ENCODE measurements around the gene ING3.
A peak's percentile ranks its signal among the peaks of the same experiment; 100 is the strongest.

The ING3 gene, protein sequence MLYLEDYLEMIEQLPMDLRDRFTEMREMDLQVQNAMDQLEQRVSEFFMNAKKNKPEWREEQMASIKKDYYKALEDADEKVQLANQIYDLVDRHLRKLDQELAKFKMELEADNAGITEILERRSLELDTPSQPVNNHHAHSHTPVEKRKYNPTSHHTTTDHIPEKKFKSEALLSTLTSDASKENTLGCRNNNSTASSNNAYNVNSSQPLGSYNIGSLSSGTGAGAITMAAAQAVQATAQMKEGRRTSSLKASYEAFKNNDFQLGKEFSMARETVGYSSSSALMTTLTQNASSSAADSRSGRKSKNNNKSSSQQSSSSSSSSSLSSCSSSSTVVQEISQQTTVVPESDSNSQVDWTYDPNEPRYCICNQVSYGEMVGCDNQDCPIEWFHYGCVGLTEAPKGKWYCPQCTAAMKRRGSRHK

DNA sequence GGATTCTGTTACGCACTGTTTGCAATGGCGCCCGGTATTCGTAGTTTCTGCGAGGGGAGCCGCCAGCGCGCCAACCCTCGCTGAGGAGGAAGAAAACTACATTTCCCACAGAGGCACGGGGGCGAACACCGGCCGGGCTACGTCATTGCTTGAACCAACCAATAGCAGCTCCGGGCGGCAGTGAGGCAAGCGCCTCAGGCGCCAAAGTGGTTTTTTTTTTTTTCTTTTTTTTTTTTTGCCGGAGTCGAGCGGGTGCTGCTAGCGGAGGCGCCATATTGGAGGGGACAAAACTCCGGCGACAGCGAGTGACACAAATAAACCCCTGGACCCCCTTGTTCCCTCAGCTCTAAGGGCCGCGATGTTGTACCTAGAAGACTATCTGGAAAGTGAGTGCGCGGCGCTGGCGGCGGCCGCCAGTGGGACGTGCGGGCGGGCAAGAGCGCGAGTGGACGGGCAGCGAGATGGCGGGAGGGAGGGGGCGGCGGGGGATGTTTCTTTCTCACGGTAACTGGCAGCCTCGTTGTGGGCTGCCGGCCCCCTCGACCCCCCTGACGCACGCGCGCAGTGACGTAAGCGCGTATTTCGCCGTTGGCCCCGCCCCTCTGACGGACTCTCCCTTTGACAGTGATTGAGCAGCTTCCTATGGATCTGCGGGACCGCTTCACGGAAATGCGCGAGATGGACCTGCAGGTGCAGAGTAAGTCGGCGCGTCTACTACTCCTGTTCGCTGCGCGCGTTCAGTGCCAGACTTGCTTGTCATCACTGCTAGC lies at the start of gene ING3:
Gene ING3, plus strand, starts transcription at position 239 of the 770 bp plus-strand sequence. Its CDS starts 120 bp downstream, at position 359.
- DNase-seq (ENCODE audit: low read depth in 2 of 2): peak; percentile 92 to 94

- no peak for DNase-seq (ENCODE audit: low read depth in 2 of 2)
Measured at GRCh38 chr7:120915314-120916105, 35.1 kb upstream of the ING3 start.

DNA sequence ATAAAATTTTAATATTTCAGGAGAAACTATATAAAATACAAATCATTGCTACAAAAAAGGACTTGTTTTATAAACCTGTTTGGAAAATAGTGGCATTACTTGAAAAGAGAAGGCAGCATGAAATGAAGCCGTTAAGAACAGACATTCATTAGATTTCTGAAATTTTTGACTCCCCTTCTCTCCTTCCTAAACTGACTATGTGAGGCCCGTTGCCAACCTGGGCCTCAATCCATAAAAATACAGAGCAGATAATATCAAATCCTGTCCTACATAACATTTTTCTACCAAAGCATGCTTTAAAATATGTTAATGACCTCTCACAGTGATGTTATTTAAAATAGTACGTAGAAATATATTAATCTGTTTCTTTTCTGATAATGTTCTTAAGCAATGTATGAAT lies 34.5 kb upstream of the ING3 start:
- DNase-seq (ENCODE audit: low read depth in 2 of 2): no peak

- DNase-seq (ENCODE audit: low read depth in 2 of 2): no peak
Measured at GRCh38 chr7:120916538-120916937, 34.0 kb upstream of the ING3 start.

DNA sequence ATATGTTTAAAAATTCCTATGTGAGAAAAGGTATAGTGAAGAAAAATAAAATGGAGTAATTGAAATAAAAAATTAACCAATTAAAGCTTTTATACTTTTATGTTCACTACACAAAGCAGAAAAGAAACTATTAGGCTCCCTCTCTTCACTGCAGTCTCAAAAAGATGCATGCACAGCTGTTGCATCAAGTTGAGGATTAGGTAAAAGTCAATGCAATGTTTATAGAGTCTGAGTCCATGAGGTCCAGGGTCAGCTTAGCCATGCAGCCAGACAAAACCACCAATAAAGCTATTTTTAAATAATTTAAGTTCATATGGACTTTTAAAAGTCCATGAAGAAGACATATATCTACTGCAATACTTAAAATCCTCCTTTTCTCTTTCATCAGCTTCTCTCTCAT lies 31.1 kb upstream of the ING3 start:
- no peak for DNase-seq (ENCODE audit: low read depth in 2 of 2)

DNA sequence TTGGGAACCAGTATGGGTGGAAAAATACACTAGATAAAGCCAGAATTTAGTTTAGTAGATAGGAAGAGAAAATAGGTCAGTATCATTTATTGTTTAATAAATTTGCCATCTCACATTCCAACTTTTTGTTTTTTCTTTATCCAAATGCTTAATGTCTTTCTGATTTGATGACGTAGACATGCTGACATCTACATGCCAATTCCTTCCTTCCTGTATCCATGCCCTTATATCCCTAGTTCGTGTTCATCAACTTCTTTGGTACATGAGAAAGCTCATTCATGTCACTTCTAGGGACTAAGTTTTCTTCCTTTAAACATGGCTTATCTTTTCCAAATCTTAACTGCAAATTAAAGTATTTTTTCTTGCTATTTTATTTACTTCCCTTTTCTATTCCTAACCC lies 30.5 kb upstream of the ING3 start:
- DNase-seq (ENCODE audit: low read depth in 2 of 2): no peak

GRCh38 chr7:120920591-120921274 lies 29.8 kb upstream of the ING3 start:
- no peak for DNase-seq (ENCODE audit: low read depth in 2 of 2)

- no peak for DNase-seq (ENCODE audit: low read depth in 2 of 2)
Measured at GRCh38 chr7:120924837-120925236, 25.7 kb upstream of the ING3 start.

- DNase-seq (ENCODE audit: low read depth in 2 of 2): no peak
Measured at GRCh38 chr7:120925392-120925791, 25.2 kb upstream of the ING3 start.

GRCh38 chr7:120926943-120927346 lies 23.6 kb upstream of the ING3 start:
- DNase-seq (ENCODE audit: low read depth in 2 of 2): no peak

DNA sequence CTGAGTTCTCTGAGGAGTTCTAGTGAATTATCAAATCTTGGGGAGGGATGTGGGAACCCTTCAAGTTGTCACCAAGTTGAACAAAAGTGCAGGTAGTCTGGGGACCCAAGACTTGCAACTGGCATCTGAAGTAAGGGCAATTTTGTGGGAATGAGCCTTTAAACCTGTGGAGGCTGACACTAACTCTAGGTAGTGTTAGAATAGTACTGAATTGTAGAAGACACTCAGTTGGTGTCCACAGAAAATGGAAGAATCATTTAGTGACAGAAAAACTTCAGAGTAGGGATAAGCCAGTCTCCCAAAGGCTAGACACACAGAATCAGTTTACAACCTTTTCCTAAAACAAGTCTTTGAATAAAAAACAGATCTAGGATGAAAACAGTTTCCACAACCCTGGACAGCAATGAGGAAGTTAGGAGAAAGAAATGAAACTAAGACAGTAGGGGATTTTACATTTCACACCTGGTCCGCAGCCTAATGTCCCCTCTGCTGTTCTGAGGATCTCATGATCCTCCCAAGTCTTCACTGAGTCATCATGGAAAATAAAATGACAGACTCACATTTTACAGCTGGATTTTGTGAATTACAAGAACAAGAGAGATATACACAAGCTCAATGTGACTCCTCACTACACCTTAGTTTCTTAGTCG lies 23.0 kb upstream of the ING3 start:
- no peak for DNase-seq (ENCODE audit: low read depth in 2 of 2)

DNA sequence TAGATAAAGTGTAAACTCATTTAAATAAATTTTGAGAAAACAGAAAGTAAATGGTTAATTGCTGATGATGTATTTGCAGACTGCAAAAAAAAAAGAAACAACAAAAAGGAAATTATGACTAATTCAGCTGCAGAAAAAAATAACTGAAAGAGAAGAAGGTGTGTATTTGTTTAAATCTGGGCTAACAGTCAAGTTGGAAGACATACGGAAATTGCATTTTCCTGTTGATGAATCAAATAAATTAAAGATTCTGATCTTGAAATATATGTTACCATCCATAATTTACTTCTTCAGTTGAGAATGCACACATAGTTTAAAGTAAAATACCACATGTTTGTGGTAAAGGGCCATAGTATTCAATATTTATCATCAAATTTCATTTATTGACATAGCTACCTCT lies 19.3 kb upstream of the ING3 start:
- DNase-seq (ENCODE audit: low read depth in 2 of 2): no peak

GRCh38 chr7:120933475-120933874 lies 17.1 kb upstream of the ING3 start:
- DNase-seq (ENCODE audit: low read depth in 2 of 2): no peak

DNA sequence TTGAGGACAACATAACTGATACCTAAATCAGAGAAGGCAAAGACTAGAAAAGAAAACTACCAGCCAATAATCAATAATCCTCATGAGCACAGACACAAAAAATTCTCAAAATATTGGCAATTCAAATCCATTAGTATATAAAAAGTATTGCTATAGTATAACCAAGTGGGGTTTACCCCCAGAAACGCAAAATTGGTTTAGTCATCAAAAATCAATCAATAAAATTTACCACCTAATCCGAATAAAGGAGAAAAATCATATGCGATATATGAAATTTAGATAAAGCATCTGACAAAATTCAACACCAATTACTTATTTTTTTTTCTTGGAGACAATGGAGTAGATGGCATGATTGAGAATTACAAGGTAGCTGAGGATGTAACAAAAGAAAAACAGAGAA lies 11.2 kb upstream of the ING3 start:
- no peak for DNase-seq (ENCODE audit: low read depth in 2 of 2)

DNA sequence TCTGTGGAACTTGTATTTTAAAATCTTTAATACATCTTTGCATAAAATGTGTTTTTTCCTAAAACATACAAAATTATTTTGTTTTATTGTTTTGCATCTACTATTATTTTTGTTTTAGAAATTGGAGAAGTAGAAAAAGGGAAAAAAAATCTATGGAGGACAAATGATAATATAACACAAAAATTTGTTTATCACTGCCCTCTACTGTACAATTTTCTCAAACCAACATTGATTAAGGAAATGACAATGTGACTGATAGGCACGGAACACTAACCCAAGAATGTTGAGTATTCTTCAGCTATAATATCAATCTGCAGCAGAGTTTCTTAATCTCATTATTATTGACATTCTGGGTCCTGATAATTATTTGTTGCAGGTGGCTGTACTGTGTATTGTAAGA lies 9.5 kb upstream of the ING3 start:
- DNase-seq (ENCODE audit: low read depth in 2 of 2): no peak

- DNase-seq (ENCODE audit: low read depth in 2 of 2): no peak
Measured at GRCh38 chr7:120941856-120942255, 8.7 kb upstream of the ING3 start.

DNA sequence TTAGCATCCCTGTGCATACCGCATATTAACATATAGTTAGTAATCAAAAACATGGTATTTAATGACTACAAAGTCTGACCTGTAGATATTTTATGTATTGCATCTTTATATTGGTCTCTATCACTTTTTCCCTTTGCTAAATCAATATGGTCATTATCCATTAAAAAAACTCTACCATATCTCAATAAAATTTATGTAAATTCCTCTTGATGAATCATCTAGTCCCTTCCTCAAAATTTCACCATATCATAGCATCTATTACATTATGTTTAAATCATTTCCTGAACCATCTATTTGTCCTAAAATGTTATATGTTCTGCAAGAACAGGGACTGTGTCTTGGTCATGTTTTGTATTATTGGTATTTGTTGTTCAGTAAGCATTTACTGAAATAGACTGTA lies 7.7 kb upstream of the ING3 start:
- no peak for DNase-seq (ENCODE audit: low read depth in 2 of 2)

GRCh38 chr7:120944826-120945562 lies 5.6 kb upstream of the ING3 start:
- DNase-seq (ENCODE audit: low read depth in 2 of 2): no peak

DNA sequence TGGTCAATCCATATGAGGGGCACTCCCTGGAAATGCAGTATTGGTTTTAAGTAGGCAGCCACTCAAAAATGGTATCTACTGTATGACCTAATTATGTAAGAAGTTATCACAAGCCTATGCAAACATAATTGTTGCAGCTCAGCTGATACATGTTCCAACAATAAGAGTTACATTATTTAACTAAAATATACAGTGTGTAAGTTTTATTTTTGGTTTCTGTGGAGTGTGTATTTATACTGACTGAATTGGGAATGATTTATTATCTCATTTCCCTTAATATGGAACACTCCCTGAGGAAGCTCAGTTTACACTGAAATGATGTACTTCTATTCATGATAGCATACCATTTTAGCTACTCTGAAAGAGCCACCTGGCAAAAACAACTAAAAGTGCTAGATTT lies 2.6 kb upstream of the ING3 start:
- DNase-seq (ENCODE audit: low read depth in 2 of 2): no peak

- DNase-seq (ENCODE audit: low read depth in 2 of 2): no peak
Measured at GRCh38 chr7:120949393-120949911, 1.1 kb upstream of the ING3 start.
